Nephron (organoid): ENCODE data around the gene GFPT2.

Source experiments
- H3K27ac Mint-ChIP-seq, 3 experiments: 2 replicates each; pipeline ENCODE4 v1.8.0; 2020; ENCODE audit warnings: mixed read lengths in 3 of 3, mild to moderate bottlenecking in 2 of 3, moderate library complexity in 1 of 3
- H3K27me3 Mint-ChIP-seq: 2 replicates; pipeline ENCODE4 v1.8.0; 2021; ENCODE audit warnings: low read depth, mild to moderate bottlenecking, moderate library complexity, mixed read lengths
- H3K36me3 Mint-ChIP-seq: 2 replicates; pipeline ENCODE4 v1.8.0; 2020; ENCODE audit warnings: low read depth, mixed read lengths
- H3K4me1 Mint-ChIP-seq: 2 replicates; pipeline ENCODE4 v1.8.0; 2020; ENCODE audit warnings: mixed read lengths
- H3K4me3 Mint-ChIP-seq, 3 experiments: 2 replicates each; pipeline ENCODE4 v1.8.0; 2020; ENCODE audit warnings: mild to moderate bottlenecking in 3 of 3, mixed read lengths in 3 of 3, moderate library complexity in 2 of 3
- H3K9me3 Mint-ChIP-seq: 2 replicates; pipeline ENCODE4 v1.8.0; 2020; ENCODE audit warnings: mixed read lengths
- CTCF ChIP-seq, 3 experiments: fragments of 200-600 bp; sonication (generic); IDR thresholded peaks; one replicate each; pipeline ENCODE4 v1.5.0; 2021; ENCODE audit warnings: antibody characterized with exemption in 3 of 3; ENCODE audit not compliant: unreplicated experiment in 3 of 3

GFPT2 gene

GRCh38 chr5:180396926-180397325, 43.8 kb upstream of the GFPT2 start:
- TF ChIP-seq CTCF (IDR thresholded peaks at IDR 0.05; ENCODE audit: unreplicated experiment in 3 of 3): no peak
- Mint-ChIP-seq H3K27me3 (peaks cover 5% of the 10 kb centered on the region), H3K27ac (no peak overlapping the region), H3K4me1 (peaks cover 19% of the 10 kb centered on the region), H3K36me3 (no peaks in the 10 kb centered on the region), H3K4me3 (no peak overlapping the region), H3K9me3 (no peaks in the 10 kb centered on the region)

GRCh38 chr5:180395540-180396274, 42.6 kb upstream of the GFPT2 start:
- no peak for TF ChIP-seq CTCF (IDR thresholded peaks at IDR 0.05; ENCODE audit: unreplicated experiment in 3 of 3)
- Mint-ChIP-seq H3K4me1 (peaks cover 19% of the 10 kb centered on the region), H3K27ac (peak overlapping the region in 2 of 3 experiments; percentile 35 to 46), H3K36me3 (no peaks in the 10 kb centered on the region), H3K27me3 (peaks cover 5% of the 10 kb centered on the region), H3K9me3 (no peaks in the 10 kb centered on the region), H3K4me3 (no peak overlapping the region)

- no peak for TF ChIP-seq CTCF (IDR thresholded peaks at IDR 0.05; ENCODE audit: unreplicated experiment in 3 of 3)
- Mint-ChIP-seq H3K36me3 (no peaks in the 10 kb centered on the region), H3K27me3 (peaks cover 5% of the 10 kb centered on the region), H3K27ac (peak overlapping the region in 1 of 3 experiments; percentile 32), H3K4me3 (no peak overlapping the region), H3K9me3 (no peaks in the 10 kb centered on the region), H3K4me1 (peaks cover 8% of the 10 kb centered on the region)
Measured at GRCh38 chr5:180394031-180394636, 41.0 kb upstream of the GFPT2 start.

- Mint-ChIP-seq H3K4me1 (peaks cover 7% of the 10 kb centered on the region), H3K4me3 (no peak overlapping the region), H3K27ac (no peak overlapping the region), H3K27me3 (peaks cover 5% of the 10 kb centered on the region), H3K9me3 (no peaks in the 10 kb centered on the region), H3K36me3 (no peaks in the 10 kb centered on the region)
- no peak for TF ChIP-seq CTCF (IDR thresholded peaks at IDR 0.05; ENCODE audit: unreplicated experiment in 3 of 3)
Measured at GRCh38 chr5:180391276-180391675, 38.1 kb upstream of the GFPT2 start.

- Mint-ChIP-seq H3K27ac (no peak overlapping the region), H3K4me3 (no peak overlapping the region), H3K27me3 (peaks cover 9% of the 10 kb centered on the region), H3K4me1 (peaks cover 3% of the 10 kb centered on the region), H3K36me3 (no peaks in the 10 kb centered on the region), H3K9me3 (no peaks in the 10 kb centered on the region)
- no peak for TF ChIP-seq CTCF (IDR thresholded peaks at IDR 0.05; ENCODE audit: unreplicated experiment in 3 of 3)
Measured at GRCh38 chr5:180390441-180391190, 37.5 kb upstream of the GFPT2 start.
